ENCODE data around the gene IQCB1. TPM values are rescaled to one million over a fixed set of nuclear protein-coding genes. Genes with fewer than 3 reads are reported as not detected.

Gene IQCB1
- total and polyA plus RNA-seq, 2 of the 8 experiments (the other 6 are each of a cell fraction or from before 2014, with no cell fraction given): 21.7 to 31.2 TPM

- H4K20me1 ChIP-seq (replicated peaks in 1 of 2; ENCODE audit: control insufficient read depth in 1 of 2, insufficient read depth in 2 of 2, low read length in 2 of 2): no peaks in the 10 kb centered on the region
- TF ChIP-seq JUN (IDR thresholded peaks at IDR 0.05; ENCODE audit: low read depth, low read length) (no peak), CHD1 (IDR thresholded peaks at IDR 0.05; ENCODE audit: low read depth, low read length) (no peak), HDAC6 (IDR thresholded peaks at IDR 0.05; ENCODE audit: low read depth, low read length) (no peak), TBP (IDR thresholded peaks at IDR 0.05; ENCODE audit: low read depth, low read length) (no peak), ATF2 (IDR thresholded peaks at IDR 0.05; ENCODE audit: low read length) (no peak), CREB1 (IDR thresholded peaks at IDR 0.05) (no peak), ZNF274 (IDR thresholded peaks at IDR 0.05; ENCODE audit: borderline replicate concordance, extremely low read depth, low read length) (no peak), PHF8 (conservative IDR thresholded peaks at IDR 0.05; ENCODE audit: low read depth, low read length) (no peak), HDAC2 (IDR thresholded peaks at IDR 0.05; ENCODE audit: borderline replicate concordance in 1 of 2, low read depth in 2 of 2, low read length in 2 of 2) (no peak), KDM1A (IDR thresholded peaks at IDR 0.05; ENCODE audit: borderline replicate concordance, low read length) (no peak), TAF1 (IDR thresholded peaks at IDR 0.05; ENCODE audit: low read depth, low read length) (no peak), BACH1 (IDR thresholded peaks at IDR 0.05; ENCODE audit: low read length) (no peak)
These were observed 76.0 kb downstream of the IQCB1 start for GRCh38 chr3:121758727-121759450.

More at GRCh38 chr3:121758727-121759450, 76.0 kb downstream of the IQCB1 start:
- Histone ChIP-seq H4K5ac (ENCODE audit: insufficient read length, low read depth, low read length) (no peak overlapping the region), H3K79me2 (ENCODE audit: control insufficient read depth in 1 of 2, insufficient read depth in 2 of 2, low read length in 2 of 2) (no peaks in the 10 kb centered on the region), H3K18ac (ENCODE audit: extremely low read depth, low read length) (no peak overlapping the region), H4K8ac (ENCODE audit: extremely low read depth, insufficient read depth, low read length) (no peak overlapping the region), H3K4me1 (replicated peaks in 1 of 4; ENCODE audit: control insufficient read depth in 3 of 4, insufficient read depth in 4 of 4, low read length in 3 of 4) (no peaks in the 10 kb centered on the region), H3K9ac (replicated peaks in 1 of 4; ENCODE audit: extremely low read depth in 1 of 4, low read depth in 3 of 4, low read length in 3 of 4) (no peak overlapping the region), H3K79me1 (ENCODE audit: low read depth, low read length) (no peaks in the 10 kb centered on the region), H3K36me3 (ENCODE audit: control insufficient read depth in 2 of 4, insufficient read depth in 4 of 4, low read length in 3 of 4) (no peaks in the 10 kb centered on the region), H3K9me3 (ENCODE audit: insufficient read depth in 2 of 2, low read depth in 1 of 2, low read length in 1 of 2) (no peaks in the 10 kb centered on the region), H2BK120ac (replicated peaks; ENCODE audit: low read depth, low read length) (no peak overlapping the region), H2BK20ac (ENCODE audit: low read length) (no peak overlapping the region), H3K27ac (ENCODE audit: low read depth, low read length) (no peak overlapping the region), H3K27me3 (replicated peaks in 1 of 4; ENCODE audit: control insufficient read depth in 3 of 4, extremely low read depth in 1 of 4, insufficient read depth in 3 of 4, low read length in 3 of 4) (no peaks in the 10 kb centered on the region), H3K14ac (ENCODE audit: insufficient read length) (no peak overlapping the region), H3K23me2 (ENCODE audit: low read depth, low read length) (no peaks in the 10 kb centered on the region), H2BK5ac (ENCODE audit: low read depth, low read length) (no peak overlapping the region), H4K91ac (replicated peaks; ENCODE audit: insufficient read length, low read length) (no peak overlapping the region), H3K4me2 (ENCODE audit: insufficient read depth in 1 of 2, low read depth in 2 of 2, low read length in 2 of 2) (no peak overlapping the region), H2BK15ac (ENCODE audit: low read length) (no peak overlapping the region), H3K4ac (replicated peaks; ENCODE audit: insufficient read length, low read depth, low read length) (no peak overlapping the region), H3K4me3 (ENCODE audit: extremely low read depth in 1 of 4, insufficient read depth in 2 of 4, low read depth in 3 of 4, low read length in 4 of 4) (no peak overlapping the region), H2BK12ac (ENCODE audit: low read depth, low read length) (no peak overlapping the region), H3K56ac (replicated peaks; ENCODE audit: insufficient read length, low read depth, low read length) (no peak overlapping the region), H2AK5ac (ENCODE audit: low read depth, low read length) (no peak overlapping the region), H3K23ac (ENCODE audit: insufficient read length) (no peak overlapping the region), H2AFZ (ENCODE audit: low read length) (no peak overlapping the region)
- DNase-seq (ENCODE audit: low read depth in 1 of 2, low spot score in 2 of 2) (no peak), FAIRE-seq (no peak)
- WGBS, 2 experiments (ENCODE audit: extremely low coverage in 1 of 2, insufficient coverage in 1 of 2, insufficient read length in 1 of 2, insufficient replicate concordance in 2 of 2, low coverage in 1 of 2, low lambda C conversion rate in 2 of 2, missing lambda C conversion rate in 1 of 2): 69% methylated on average over 1 of the region's 1 CpG; no CpG with 5 or more reads in 1 of the 2 experiments
- CTCF ChIA-PET (ENCODE audit: partially characterized antibody): interaction anchor here (1.2 to 1.4 kb wide), 3 partner anchors 8 to 212 kb away, joined by 3 to 4 read pairs (median 3); no protein-coding TSS in a partner anchor
- POLR2A ChIA-PET (ENCODE audit: partially characterized antibody): no interaction called here
